ENCODE data around the gene CYP4F3. TPM values are rescaled to one million over a fixed set of nuclear protein-coding genes. Genes with fewer than 3 reads are reported as not detected.

CYP4F3 gene
- total and polyA plus RNA-seq, 2 of the 13 experiments (the other 11 are each of a cell fraction or from before 2014, with no cell fraction given), result 17.8 to 22.8 TPM

DNA sequence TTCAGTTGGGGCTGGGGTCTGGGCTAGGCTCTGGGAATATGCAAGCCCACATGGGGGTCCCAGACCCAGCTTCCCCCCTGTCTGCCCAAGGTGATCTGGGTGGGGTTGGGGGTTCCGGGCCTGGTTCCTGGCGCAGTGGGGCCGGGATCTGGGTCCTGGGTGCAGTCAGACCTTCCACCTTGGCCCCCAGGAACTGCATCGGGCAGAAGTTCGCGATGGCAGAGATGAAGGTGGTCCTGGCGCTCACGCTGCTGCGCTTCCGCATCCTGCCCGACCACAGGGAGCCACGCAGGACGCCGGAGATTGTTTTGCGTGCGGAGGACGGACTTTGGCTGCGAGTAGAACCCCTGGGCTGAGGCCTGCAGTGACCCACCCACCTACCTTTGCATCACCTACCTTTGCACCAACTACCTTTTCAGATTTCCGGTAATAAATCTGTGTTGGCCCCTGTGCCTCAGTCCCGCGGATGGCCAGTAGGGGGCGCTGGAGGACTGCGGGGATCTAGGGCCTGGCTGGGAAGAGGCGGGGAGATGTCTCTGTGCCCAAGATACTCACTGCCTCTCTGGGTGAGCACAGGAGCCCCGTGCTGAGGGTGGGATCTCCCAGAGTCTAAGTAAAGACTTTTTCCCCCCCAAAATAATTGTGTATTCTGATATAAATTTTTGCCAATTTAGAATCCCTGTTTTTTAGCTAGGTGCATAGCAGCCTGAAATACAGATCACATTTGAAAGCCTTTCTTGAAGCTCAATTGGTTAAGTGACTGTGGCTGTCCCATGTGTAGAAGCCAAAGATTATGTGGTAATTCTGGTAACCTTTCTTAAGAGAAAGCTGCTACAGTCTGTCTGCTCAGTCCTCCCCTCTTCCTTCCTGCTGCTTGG is 11.5 kb upstream of the CYP4F3 start:
- Histone ChIP-seq H3K27me3 (ENCODE audit: control insufficient read depth in 1 of 2, insufficient read depth in 2 of 2, low read length in 2 of 2) (no peaks in the 10 kb centered on the region), H3K27ac (ENCODE audit: extremely low read length, insufficient read depth, low read length) (no peak overlapping the region), H3K9me3 (ENCODE audit: low read length) (no peaks in the 10 kb centered on the region), H3K36me3 (replicated peaks in 1 of 2; ENCODE audit: control insufficient read depth in 1 of 2, insufficient read depth in 2 of 2, low read length in 2 of 2) (no peaks in the 10 kb centered on the region), H3K4me2 (ENCODE audit: low read depth, low read length) (no peak overlapping the region), H4K20me1 (ENCODE audit: insufficient read depth, low read length) (peaks cover 4% of the 10 kb centered on the region; the same call in 1 of the 2 replicates), H3K4me1 (ENCODE audit: insufficient read depth, low read length) (peaks cover 7% of the 10 kb centered on the region; the same call in 1 of the 2 replicates), H3K9ac (ENCODE audit: insufficient read depth, low read depth, low read length) (no peak overlapping the region), H2AFZ (ENCODE audit: low read length) (no peak overlapping the region), H3K4me3 (replicated peaks in 1 of 3; ENCODE audit: insufficient read depth in 1 of 3, low read depth in 2 of 3, low read length in 3 of 3) (no peak overlapping the region), H3K79me2 (ENCODE audit: insufficient read depth, low read length) (no peaks in the 10 kb centered on the region)
- ATAC-seq (peak; percentile 95), DNase-seq (ENCODE audit: low spot score) (peak; percentile 55), FAIRE-seq (peak; percentile 36)
- ChIA-PET POLR2A (no interaction called here), CTCF (ENCODE audit: low intra/inter-chr PET ratio, low total read pairs) (interaction anchor here (0.6 to 4.5 kb wide), 6 partner anchors 43 to 556 kb away, joined by 3 to 48 read pairs (median 7); partner anchors contain the start of genes CYP4F12 and FAM32A)
- in situ Hi-C loops (cut with HindIII; ENCODE audit: extremely low pct_ligation_motif_present, low pct_unique_long_range_greater_than_20kb) (loop anchor here (5.0 to 25.0 kb wide), 2 partner anchors 133 to 533 kb away; partner anchors contain the start of gene CIB3), intact Hi-C loops (cut with micrococcal nuclease; ENCODE audit: unreplicated experiment) (loop anchor here (1.0 kb wide), 1 partner anchor 240 kb away; no protein-coding TSS in a partner anchor)
- 2% methylated on average over 8 of the region's 25 CpGs for WGBS (ENCODE audit: low lambda C conversion rate)
- no TSS peak for BruUV-seq (replicated peaks)
- TF ChIP-seq, protein P1, sequence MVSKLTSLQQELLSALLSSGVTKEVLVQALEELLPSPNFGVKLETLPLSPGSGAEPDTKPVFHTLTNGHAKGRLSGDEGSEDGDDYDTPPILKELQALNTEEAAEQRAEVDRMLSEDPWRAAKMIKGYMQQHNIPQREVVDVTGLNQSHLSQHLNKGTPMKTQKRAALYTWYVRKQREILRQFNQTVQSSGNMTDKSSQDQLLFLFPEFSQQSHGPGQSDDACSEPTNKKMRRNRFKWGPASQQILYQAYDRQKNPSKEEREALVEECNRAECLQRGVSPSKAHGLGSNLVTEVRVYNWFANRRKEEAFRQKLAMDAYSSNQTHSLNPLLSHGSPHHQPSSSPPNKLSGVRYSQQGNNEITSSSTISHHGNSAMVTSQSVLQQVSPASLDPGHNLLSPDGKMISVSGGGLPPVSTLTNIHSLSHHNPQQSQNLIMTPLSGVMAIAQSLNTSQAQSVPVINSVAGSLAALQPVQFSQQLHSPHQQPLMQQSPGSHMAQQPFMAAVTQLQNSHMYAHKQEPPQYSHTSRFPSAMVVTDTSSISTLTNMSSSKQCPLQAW (CRISPR knock-in tag; IDR thresholded peaks at IDR 0.05), result peak; percentile 53; the same call in 1 of the 2 replicates
- TF ChIP-seq ERF (CRISPR knock-in tag; IDR thresholded peaks at IDR 0.05), result peak; percentile 51; the same call in 1 of the 2 replicates
- peak; percentile 94 for TF ChIP-seq RAD21 (CRISPR knock-in tag; IDR thresholded peaks at IDR 0.05)
- TF ChIP-seq ZNF792 (CRISPR knock-in tag; IDR thresholded peaks at IDR 0.05), result no peak
- peak; percentile 90 for TF ChIP-seq MIER2 (CRISPR knock-in tag; IDR thresholded peaks at IDR 0.05)
- TF ChIP-seq GFI1 (CRISPR knock-in tag; IDR thresholded peaks at IDR 0.05; ENCODE audit: borderline replicate concordance), result peak; percentile 87
- no peak for TF ChIP-seq KDM3A (CRISPR knock-in tag; IDR thresholded peaks at IDR 0.05; ENCODE audit: low read depth)
- TF ChIP-seq SP5 (CRISPR knock-in tag; IDR thresholded peaks at IDR 0.05; ENCODE audit: borderline replicate concordance, low read depth), result no peak
- 0 out of 2 replicates have a peak, but pooled peaks have one; percentile 17 for TF ChIP-seq TARDBP (CRISPR knock-in tag; IDR thresholded peaks at IDR 0.05)
- TF ChIP-seq, protein P2, sequence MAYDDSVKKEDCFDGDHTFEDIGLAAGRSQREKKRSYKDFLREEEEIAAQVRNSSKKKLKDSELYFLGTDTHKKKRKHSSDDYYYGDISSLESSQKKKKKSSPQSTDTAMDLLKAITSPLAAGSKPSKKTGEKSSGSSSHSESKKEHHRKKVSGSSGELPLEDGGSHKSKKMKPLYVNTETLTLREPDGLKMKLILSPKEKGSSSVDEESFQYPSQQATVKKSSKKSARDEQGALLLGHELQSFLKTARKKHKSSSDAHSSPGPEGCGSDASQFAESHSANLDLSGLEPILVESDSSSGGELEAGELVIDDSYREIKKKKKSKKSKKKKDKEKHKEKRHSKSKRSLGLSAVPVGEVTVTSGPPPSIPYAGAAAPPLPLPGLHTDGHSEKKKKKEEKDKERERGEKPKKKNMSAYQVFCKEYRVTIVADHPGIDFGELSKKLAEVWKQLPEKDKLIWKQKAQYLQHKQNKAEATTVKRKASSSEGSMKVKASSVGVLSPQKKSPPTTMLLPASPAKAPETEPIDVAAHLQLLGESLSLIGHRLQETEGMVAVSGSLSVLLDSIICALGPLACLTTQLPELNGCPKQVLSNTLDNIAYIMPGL (CRISPR knock-in tag; IDR thresholded peaks at IDR 0.05; ENCODE audit: borderline replicate concordance in 1 of 2, low read depth in 1 of 2), result 0 out of 4 replicates have a peak, but pooled peaks of 1 of the 2 experiments have one; percentile 24
- TF ChIP-seq ZNF543 (CRISPR knock-in tag; IDR thresholded peaks at IDR 0.05), result no peak
- TF ChIP-seq CREM (IDR thresholded peaks at IDR 0.05), result no peak
- TF ChIP-seq CREM (CRISPR knock-in tag; IDR thresholded peaks at IDR 0.05), result no peak
- TF ChIP-seq KMT2A (CRISPR knock-in tag; IDR thresholded peaks at IDR 0.05), result no peak
- no peak for TF ChIP-seq KAT8 (CRISPR knock-in tag; IDR thresholded peaks at IDR 0.05)
- no peak for TF ChIP-seq PAWR (CRISPR knock-in tag; IDR thresholded peaks at IDR 0.05; ENCODE audit: borderline replicate concordance)
- TF ChIP-seq STAT5B (CRISPR knock-in tag; IDR thresholded peaks at IDR 0.05), result no peak
- TF ChIP-seq IKZF5 (CRISPR knock-in tag; IDR thresholded peaks at IDR 0.05), result no peak
- 0 out of 2 replicates have a peak, but pooled peaks have one; percentile 27 for TF ChIP-seq ELF1 (CRISPR knock-in tag; IDR thresholded peaks at IDR 0.05)

Data from HepG2 (cell line).